CD4-positive, alpha-beta T cell treated with Interleukin-1 beta for 1 hour (primary cell): ENCODE data around the gene CTNNA2.

Experiments
- DNase-seq, 2 donors: peaks; one replicate each; pipeline ENCODE4 v3.0.0-alpha.2; 2020 to 2022

Gene CTNNA2

GRCh38 chr2:80438686-80439085 lies 925.8 kb downstream of the CTNNA2 start:
- DNase-seq, result no peak

DNA sequence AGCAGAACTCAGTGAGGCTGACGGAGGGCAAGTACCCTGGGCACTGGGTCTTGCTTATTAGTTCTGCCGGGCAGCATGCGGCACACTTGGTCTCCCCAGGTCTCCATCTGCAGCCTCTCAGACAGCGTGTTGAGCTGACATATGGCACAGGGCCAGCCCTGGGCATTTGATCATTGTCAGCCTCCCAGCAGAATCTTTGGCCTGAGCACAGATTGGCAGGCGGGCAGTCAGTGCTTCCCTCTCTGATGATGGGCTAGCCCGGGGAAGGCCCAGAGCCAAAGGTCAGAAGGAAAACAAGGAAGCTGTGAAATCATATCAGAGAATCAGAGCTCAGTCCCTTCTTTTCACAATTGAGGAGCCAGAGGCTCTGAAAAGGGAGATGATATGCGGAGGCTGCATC lies 941.8 kb downstream of the CTNNA2 start:
- DNase-seq, result no peak

DNA sequence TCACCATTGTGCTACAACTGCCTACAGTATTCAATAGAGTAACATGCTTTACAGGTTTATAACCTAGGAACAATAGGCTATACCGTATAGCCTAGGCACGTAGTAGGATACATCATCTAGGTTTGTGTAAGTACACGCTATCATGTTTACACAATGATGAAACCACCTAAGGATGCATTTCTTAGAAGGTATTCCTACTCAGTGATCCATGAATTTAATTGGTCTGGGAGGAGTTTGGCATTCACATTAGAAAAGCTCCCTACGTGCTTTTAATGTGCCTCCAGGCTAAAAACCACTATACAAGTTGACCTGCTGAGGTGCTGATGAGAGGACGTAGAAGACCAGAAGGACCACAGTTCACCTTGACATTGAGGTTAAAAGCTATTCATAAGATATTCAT lies 946.2 kb downstream of the CTNNA2 start:
- DNase-seq, result no peak

GRCh38 chr2:80461505-80462197 lies 948.8 kb downstream of the CTNNA2 start:
- no peak for DNase-seq

DNA sequence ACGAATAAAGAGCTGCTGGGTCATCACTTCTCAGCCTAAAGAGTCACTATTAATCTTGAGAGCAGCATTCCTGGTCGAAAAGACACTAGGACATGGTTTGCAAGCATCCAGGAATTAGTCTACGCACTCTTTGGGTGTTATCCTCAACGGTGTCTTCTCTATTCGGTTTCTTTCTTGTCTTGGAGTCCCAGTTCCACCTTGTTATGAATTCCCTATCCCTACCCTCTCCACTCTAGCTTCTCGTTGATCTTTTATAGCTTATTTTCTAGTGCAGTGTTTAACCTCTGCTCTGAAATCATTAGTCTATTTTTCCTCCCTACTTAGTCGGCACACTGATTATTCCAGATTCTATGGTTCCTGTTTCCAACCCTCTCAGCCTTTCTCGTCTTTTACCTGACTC lies 949.8 kb downstream of the CTNNA2 start:
- DNase-seq, result no peak

- DNase-seq, result no peak
These were observed 951.4 kb downstream of the CTNNA2 start for GRCh38 chr2:80464275-80464674.

DNA sequence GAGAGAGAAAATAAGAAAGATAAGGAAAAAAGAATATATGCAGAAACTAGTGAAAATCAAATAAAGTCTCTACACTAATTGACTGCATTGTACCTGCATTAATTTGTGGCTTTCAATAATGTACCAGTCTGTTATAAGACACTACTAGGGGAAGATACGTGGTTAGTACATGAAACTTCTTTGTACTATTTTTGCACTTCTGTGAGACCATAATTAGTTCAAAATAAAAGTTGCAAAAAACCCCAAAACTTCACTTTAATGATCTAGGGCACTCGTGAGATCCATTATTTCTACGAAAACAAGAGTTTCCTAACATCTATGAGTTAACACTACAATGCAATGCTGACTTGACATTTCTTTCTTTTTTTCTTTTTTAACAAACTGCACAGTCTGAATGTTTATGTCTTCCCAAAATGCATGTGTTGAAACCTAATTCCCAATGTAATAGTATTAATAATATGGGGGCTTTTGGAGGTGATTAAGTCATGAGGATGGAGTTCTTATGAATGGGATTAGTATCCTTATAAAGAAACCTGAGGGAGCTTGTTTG lies 954.5 kb downstream of the CTNNA2 start:
- DNase-seq, result no peak

DNA sequence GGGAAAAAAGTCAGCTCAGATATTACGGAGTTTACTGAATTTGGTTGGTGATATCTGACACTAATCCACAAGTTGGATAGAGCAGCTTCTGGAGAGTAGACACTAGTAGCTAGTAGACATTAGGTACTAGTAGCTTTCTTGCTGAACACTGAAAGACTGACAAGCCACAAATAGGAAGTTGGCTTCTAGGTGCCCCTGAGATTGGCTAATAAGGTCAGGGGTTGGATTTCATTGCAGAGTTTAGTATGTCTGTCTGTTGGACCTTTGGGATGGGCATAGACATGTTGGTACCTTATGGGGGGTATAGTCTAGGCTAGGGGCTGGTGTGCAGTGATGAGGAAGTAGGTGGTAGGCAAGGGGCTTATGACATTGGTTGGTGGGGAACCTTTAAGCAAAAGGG lies 956.6 kb downstream of the CTNNA2 start:
- no peak for DNase-seq

DNA sequence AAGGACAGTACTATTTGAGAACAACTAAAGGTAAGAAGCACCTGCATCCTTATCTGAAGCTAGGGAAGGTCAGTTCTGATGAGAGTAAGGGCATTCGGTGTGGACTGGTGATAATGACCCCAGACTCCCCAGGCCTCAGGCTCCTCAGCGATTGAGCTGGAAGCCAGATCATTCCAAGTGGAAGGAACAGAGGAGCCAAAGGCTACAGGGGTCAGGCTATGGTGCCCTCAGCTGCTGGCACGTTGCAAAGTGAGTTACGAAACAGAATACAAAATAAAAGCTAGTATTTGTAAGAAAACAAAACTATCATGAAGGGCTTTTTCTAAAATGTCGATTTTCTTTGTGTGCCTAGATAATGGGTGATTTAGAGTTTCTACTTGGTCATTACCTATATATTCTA lies 960.2 kb downstream of the CTNNA2 start:
- no peak for DNase-seq

GRCh38 chr2:80473796-80474195 lies 960.9 kb downstream of the CTNNA2 start:
- DNase-seq, result no peak

- DNase-seq, result no peak
These were observed 963.1 kb downstream of the CTNNA2 start for GRCh38 chr2:80475970-80476369.

GRCh38 chr2:80476535-80477117 lies 963.8 kb downstream of the CTNNA2 start:
- no peak for DNase-seq

DNA sequence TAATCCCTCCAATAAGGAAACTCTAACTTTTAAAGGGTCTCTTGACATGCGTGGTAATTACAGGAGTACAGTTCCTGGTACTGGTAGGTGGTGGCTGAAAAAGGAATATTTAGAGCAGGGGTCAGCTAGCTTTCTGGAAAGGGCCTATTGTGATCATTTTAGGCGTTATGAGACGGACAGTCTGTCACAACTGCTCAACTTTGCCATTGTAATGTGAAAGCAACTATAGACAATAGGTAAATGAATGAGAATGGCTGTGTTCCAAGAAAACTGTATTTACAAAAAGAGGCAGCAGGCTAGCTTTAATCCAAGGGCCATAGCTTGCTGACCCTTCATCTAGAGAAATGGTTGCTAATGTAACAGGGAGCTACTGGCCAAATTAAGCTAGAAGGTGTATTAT lies 969.4 kb downstream of the CTNNA2 start:
- DNase-seq, result no peak

- DNase-seq, result no peak
These were observed 976.9 kb downstream of the CTNNA2 start for GRCh38 chr2:80489717-80490116.

- DNase-seq, result no peak
These were observed 978.1 kb downstream of the CTNNA2 start for GRCh38 chr2:80490964-80491363.

GRCh38 chr2:80496346-80496745 lies 983.5 kb downstream of the CTNNA2 start:
- DNase-seq, result no peak

GRCh38 chr2:80496775-80497174 lies 983.9 kb downstream of the CTNNA2 start:
- no peak for DNase-seq

DNA sequence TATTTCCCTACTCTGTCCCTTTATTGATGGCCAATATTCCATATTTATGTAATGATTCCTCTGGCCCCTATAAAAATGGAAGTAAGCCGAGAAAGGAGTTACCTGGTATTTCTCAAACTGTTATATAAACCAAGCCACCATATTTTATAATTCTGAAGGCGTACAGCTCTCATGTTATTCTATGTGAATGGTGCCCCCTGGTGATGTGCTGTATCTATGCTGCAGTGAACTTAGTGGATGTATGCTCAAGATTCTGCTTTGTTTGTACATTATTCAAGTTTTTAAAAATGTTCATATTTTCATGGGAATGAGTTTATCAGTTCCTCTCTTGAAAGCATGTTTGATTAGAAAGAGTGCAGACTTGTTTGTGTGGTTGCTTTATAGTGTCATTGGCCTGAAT lies 986.2 kb downstream of the CTNNA2 start:
- no peak for DNase-seq

DNA sequence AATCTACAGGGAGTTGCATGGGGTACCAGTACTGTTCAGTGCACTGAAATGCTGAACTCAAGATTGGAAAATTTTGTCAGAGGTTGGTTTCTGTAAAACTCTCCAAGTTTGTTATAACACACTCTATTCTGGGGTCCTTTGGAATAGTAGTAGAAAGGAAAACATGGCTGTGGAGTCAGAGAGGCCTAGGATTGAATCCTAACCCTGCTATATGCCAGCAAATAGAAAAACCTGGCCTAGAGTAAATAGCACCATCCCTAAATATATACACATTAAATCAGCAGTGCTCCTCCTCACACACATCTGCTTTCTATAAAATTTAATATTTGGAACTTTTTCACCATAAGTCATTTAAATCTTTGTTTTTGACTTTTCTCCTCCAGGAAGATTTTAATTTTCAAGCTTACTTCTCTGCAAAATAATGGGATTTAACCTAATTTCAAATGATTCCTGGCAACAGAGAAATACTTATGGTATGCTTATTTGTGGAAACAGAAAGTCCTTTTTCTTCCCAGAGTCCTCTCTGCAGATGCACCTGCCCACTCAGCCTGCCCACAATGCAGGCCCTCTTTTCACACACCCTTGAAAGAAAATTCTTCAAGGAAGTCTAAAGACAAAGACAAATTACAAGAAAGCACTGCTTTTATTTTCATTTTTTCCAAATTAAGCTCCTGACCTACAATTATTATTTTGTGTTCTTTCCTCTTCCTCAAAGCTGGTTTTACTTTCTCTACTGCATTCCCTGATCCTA lies 989.2 kb downstream of the CTNNA2 start:
- DNase-seq, result no peak

DNA sequence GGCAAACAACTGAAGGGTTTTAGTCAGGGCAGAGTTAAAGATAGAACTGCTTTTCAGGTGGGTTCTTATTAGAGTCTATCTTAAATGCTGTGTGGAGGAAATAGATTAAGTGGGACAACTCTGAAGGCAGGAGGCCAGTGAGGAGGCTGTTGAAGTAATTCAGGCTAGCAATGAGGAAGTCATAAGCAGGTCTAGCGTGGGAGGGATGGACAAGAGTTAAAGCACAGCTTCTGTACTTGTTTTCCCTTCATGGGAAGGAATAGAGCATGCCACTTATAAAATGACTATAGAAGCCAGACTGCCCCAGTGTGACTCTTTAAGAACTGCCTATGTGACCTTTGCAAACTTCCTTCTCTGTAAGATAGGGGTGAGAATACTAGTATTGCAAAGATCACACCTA lies 993.7 kb downstream of the CTNNA2 start:
- DNase-seq, result no peak

DNA sequence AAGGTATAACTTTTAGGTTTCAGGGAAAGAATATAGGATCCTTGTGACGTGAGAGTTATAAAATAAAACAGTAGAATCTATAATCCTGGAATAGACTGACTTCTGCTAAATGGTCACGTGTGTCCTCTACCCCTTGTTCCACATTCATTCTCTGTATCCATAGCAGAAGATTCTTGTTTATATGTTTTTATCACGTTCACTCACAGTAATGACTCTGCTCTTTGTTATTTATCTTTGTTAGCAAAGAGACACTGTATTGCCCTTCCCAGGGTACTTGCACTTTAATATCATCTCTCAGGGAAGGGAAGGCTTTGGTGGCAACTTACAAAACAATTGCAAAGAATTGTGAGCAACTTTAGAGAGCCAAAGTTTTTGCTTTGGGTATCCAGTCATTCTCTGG lies 997.9 kb downstream of the CTNNA2 start:
- DNase-seq, result no peak

DNA sequence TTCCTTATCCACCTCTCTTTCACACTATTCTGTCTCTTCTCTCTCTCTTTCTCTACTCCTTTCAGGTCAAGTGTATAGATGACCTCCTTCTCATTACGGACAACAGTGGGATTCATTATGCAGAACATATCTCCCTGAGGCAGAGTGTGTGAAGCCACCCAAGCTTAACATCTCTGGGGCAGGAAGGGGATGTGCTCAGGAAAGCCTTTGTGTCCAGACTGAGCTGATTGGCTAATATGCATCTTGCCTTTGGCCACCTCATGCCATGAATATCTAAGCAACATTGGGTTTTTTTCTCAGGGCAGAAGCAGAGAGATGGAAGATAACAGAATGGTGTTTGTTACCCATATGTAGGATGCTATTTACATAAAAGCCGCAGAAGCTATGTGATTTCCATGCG lies 1003.1 kb downstream of the CTNNA2 start:
- DNase-seq, result no peak

- no peak for DNase-seq
These were observed 1004.5 kb downstream of the CTNNA2 start for GRCh38 chr2:80517316-80517715.

- DNase-seq, result no peak
These were observed 1006.3 kb downstream of the CTNNA2 start for GRCh38 chr2:80519121-80519643.
